VCaP (cell line): ENCODE measurements around the gene TMEM178B.

Source experiments
- H3K27ac ChIP-seq: fragments of 450-650 bp; 2 replicates; pipeline ENCODE4 v1.5.1; 2017
- CTCF ChIP-seq: fragments of 450-650 bp; conservative IDR thresholded peaks from 2 replicates; pipeline ENCODE4 v1.5.1; 2017; ENCODE audit warnings: mild to moderate bottlenecking, moderate library complexity

Gene TMEM178B

DNA sequence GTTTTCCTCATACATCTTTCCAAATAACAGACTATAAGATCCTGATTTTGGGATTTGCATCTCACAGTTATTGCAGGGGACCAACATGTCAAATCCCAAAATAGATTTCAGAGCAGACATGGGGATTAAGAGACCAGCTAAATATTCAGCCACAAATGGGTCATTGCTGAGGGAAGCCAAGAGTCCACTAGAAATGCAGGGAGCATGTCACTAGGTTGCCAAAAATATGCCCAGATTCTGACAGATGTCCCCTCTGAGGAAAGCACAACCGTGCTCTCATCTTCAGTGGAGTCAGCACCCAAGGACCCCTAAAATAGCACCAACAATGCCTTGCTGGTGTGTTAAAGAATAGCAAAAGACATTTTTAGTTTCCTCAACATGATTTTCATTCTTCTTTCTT, 421.2 kb downstream of the TMEM178B start:
- TF ChIP-seq CTCF, result no peak
- no peak overlapping the region for H3K27ac ChIP-seq

DNA sequence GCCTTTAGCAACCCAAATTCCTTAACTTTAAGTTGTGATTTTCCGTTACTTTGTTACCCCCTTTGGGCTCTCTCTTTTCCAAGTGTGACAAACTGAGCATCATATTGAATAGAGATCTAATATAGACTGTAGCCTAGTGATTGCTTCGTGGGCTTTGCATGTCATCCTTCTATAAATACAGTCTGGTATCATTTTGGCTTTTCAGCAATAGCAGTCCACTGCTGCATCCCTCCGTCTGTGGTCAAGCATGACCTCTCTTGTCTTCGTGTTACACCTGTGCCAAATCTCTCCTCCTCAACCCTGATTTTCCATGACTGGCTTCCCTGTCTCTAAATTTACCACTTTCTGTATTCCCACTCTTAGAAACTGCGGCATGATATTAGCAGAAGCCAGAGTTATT, 423.5 kb downstream of the TMEM178B start:
- no peak for TF ChIP-seq CTCF
- no peak overlapping the region for H3K27ac ChIP-seq

DNA sequence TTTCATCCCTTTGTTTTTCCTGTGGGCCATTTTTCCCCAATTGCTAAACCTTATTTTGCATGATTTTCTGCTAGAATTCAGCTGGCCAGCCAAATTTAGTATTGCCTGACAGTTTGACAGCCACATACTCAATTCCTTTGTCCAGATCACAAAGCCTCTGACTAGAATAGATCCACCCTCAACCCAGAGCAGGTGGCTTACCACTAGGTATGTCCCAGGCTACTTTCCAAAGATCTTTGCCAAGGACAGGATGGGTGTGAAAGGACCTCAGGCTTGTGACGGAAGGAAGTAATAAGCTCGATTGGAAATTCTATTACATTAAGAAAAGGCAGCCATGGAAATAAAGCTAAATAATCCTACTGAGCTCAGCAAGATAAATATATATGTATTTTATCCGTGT, 426.7 kb downstream of the TMEM178B start:
- TF ChIP-seq CTCF, result no peak
- no peak overlapping the region for H3K27ac ChIP-seq

- TF ChIP-seq CTCF, result no peak
- no peak overlapping the region for H3K27ac ChIP-seq
Measured at GRCh38 chr7:141501451-141501850, 427.6 kb downstream of the TMEM178B start.

GRCh38 chr7:141511316-141511675, 437.4 kb downstream of the TMEM178B start:
- H3K27ac ChIP-seq, result no peak overlapping the region
- TF ChIP-seq CTCF, result no peak

- no peak overlapping the region for H3K27ac ChIP-seq
- no peak for TF ChIP-seq CTCF
Measured at GRCh38 chr7:141511676-141512396, 438.0 kb downstream of the TMEM178B start.

GRCh38 chr7:141512597-141512996, 438.7 kb downstream of the TMEM178B start:
- TF ChIP-seq CTCF, result no peak
- no peak overlapping the region for H3K27ac ChIP-seq
